Stomach smooth muscle (tissue), 2 donors: ENCODE results near the gene PHEX.

ENCODE experiments used
- H3K27ac ChIP-seq: one replicate; pipeline ENCODE4 v1.7.0; 2013; ENCODE audit warnings: mild to moderate bottlenecking, low read length, inconsistent platforms
- H3K27me3 ChIP-seq, 2 donors: one replicate each; pipeline ENCODE4 v1.7.0; 2013; ENCODE audit warnings: low read length in 2 of 2; ENCODE audit not compliant: insufficient read depth in 2 of 2, control insufficient read depth in 1 of 2
- H3K36me3 ChIP-seq, 2 donors: one replicate each; pipeline ENCODE4 v1.7.0; 2013; ENCODE audit warnings: low read length in 2 of 2; ENCODE audit not compliant: control insufficient read depth in 2 of 2, insufficient read depth in 2 of 2
- H3K4me1 ChIP-seq: one replicate; pipeline ENCODE4 v1.7.0; 2013; ENCODE audit warnings: low read length; ENCODE audit not compliant: control insufficient read depth, insufficient read depth
- H3K4me3 ChIP-seq, 2 donors: one replicate each; pipeline ENCODE4 v1.7.0; 2013; ENCODE audit warnings: low read length in 2 of 2
- H3K9ac ChIP-seq, 2 donors: one replicate each; pipeline ENCODE4 v1.7.0; 2013; ENCODE audit warnings: low read length in 2 of 2, mild to moderate bottlenecking in 1 of 2
- H3K9me3 ChIP-seq, 2 donors: one replicate each; pipeline ENCODE4 v1.7.0; 2013; ENCODE audit warnings: low read length in 2 of 2; ENCODE audit not compliant: control insufficient read depth in 2 of 2
- donor health status: healthy.
- donor health status: Pancreatic carcinoma.

The PHEX gene

DNA sequence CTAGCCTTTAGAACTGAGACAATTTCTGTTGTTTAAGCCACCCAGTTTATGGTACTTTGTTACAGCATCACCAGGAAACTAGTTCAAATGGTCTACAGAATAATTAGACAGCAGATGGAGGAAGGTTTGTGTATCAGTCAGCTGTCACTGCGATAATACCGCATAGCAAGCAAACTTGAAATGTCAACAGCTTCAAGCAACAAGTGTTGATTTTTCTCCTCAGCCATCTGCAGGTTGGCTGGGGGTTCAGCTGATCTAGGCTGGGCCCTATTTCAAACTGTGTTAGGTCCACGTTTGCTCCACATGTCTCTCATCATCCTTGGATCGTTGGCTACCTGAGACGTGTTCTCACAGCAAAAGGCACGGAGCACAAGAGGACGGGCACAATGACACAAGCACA is 19.2 kb upstream of the PHEX start:
- H3K9ac ChIP-seq, result no peak overlapping the region
- no peaks in the 10 kb centered on the region for H3K36me3 ChIP-seq
- peaks cover 0 to 6% of the 10 kb centered on the region in 2 donors for H3K9me3 ChIP-seq
- no peaks in the 10 kb centered on the region for H3K4me1 ChIP-seq
- H3K27ac ChIP-seq, result no peak overlapping the region
- peaks cover 0 to 4% of the 10 kb centered on the region in 2 donors for H3K27me3 ChIP-seq
- no peak overlapping the region for H3K4me3 ChIP-seq

DNA sequence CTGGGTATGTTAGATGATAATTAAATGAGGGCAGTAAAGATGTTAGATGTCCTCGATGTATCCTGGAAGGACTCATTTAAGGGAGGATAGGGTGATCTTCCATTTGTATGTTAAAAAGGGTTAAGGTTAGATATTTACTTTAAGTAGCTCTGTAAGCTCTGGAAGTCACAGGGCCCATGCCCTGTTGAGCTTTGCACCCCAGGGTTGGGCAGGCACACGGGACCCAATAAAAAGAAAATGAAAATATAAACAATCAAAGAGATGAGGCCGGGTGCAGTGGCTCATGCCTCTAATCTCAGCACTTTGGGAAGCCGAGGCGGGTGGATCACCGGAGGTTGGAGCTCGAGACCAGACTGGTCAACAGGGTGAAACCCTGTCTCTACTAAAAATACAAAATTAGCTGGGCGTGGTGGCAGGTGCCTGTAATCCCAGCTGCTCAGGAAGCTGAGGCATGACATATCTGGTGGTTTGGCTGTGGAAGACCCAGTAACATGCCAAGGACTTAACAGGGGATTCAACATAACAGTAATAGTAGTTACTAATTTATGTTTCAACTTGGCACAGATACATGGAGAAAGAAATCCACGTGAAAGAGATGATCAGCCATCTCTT is 16.9 kb upstream of the PHEX start:
- no peaks in the 10 kb centered on the region for H3K36me3 ChIP-seq
- H3K4me3 ChIP-seq, result no peak overlapping the region
- no peak overlapping the region for H3K9ac ChIP-seq
- no peaks in the 10 kb centered on the region for H3K9me3 ChIP-seq
- no peak overlapping the region for H3K27ac ChIP-seq
- H3K27me3 ChIP-seq, result peaks cover 0 to 4% of the 10 kb centered on the region in 2 donors
- no peaks in the 10 kb centered on the region for H3K4me1 ChIP-seq

DNA sequence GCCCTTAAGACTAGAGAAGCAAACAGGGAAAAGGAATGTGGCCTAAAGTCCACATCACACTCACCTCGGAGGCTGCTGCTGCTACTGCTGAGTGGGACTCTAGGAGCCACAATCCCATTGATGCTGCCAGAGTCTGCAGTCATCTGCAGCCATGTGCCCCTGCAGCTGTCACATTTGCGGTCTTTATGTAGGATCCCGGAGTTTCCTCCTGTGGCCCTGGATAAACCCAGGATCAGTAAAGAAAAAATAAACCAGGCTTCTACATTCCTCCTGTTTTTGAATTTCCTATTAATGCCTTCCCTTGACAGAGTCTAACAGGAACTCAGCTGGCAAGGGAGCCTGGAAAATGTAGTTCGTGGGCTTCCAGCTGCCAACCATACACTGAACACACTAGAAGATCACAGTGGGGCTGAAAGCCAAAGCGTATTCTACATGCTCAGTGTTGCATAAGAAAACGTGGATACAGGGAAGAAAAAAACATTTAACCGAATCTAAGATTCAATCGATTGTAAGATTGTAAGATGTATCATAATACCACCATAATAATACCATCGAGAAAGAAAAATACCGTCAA is 10.3 kb upstream of the PHEX start:
- H3K4me1 ChIP-seq, result no peaks in the 10 kb centered on the region
- no peak overlapping the region for H3K4me3 ChIP-seq
- H3K9ac ChIP-seq, result no peak overlapping the region
- H3K36me3 ChIP-seq, result no peaks in the 10 kb centered on the region
- no peaks in the 10 kb centered on the region for H3K27me3 ChIP-seq
- H3K9me3 ChIP-seq, result no peaks in the 10 kb centered on the region
- H3K27ac ChIP-seq, result no peak overlapping the region

DNA sequence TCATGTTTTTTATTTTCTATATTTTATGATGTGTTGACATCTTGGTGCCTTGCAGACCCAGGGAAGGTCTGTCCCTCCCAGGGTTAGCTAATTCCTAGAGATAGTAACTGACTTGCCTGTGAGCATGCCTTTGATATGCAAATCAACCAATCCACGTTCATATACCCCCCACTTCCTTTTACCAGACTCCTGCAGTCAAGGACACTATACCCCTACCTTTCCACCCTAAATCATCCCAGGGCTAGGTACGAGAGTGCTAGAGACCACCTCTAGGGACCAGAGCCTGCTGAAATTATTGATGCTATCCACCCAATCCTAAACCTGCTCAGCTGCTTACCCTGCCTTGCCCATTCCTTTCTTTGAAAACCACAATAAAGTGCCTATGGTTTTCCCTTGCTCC is 7.5 kb upstream of the PHEX start:
- H3K9me3 ChIP-seq, result no peaks in the 10 kb centered on the region
- no peak overlapping the region for H3K27ac ChIP-seq
- no peak overlapping the region for H3K4me3 ChIP-seq
- peaks cover 0 to 2% of the 10 kb centered on the region in 2 donors for H3K27me3 ChIP-seq
- H3K36me3 ChIP-seq, result no peaks in the 10 kb centered on the region
- no peaks in the 10 kb centered on the region for H3K4me1 ChIP-seq
- H3K9ac ChIP-seq, result no peak overlapping the region

DNA sequence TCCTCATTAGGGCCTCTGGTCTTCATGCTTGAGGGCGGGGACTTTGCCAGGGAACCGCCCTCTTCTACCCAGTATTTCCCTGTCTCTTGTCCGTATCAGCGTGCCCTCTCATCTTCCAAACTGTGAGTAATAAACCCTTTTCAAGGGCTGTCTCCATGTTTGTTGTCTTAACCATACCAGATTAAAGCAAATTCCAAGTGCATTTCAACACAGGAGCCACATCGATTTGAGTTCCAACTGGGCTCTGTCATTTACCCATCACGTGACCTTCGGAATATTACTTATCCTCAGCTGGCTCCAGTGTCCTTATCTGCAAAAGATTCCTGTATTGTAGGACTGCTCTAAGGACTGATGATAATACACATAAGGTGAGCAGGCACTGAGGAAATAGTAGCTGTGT is 6.4 kb upstream of the PHEX start:
- no peak overlapping the region for H3K4me3 ChIP-seq

DNA sequence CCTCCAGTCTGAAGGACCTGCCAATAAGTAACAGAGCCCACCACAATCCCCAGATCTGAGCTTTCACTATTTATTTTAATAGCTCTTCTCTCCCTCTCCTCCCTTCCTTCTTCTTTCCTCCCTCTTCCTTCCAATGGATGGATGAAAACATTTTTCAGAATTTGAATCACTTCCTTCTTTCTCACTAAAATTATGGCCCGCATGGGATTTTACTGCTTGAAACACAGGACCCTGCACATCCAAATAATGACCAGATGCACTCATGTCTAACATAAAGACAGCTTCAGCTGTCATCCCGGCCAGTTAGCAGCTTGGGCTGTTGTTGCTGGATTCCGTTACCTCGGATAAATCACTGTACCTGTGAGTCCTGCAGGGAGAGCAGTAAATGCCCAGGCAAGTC is 5.4 kb upstream of the PHEX start:
- H3K27me3 ChIP-seq, result peaks cover 0 to 2% of the 10 kb centered on the region in 2 donors
- H3K4me3 ChIP-seq, result no peak overlapping the region
- no peaks in the 10 kb centered on the region for H3K4me1 ChIP-seq
- no peak overlapping the region for H3K9ac ChIP-seq
- H3K9me3 ChIP-seq, result no peaks in the 10 kb centered on the region
- H3K27ac ChIP-seq, result no peak overlapping the region
- H3K36me3 ChIP-seq, result no peaks in the 10 kb centered on the region

More for the DNA sequence above, 6.4 kb upstream of the PHEX start:
- Histone ChIP-seq H3K4me1 (no peaks in the 10 kb centered on the region), H3K27me3 (peaks cover 0 to 2% of the 10 kb centered on the region in 2 donors), H3K9ac (no peak overlapping the region), H3K9me3 (no peaks in the 10 kb centered on the region), H3K27ac (no peak overlapping the region), H3K36me3 (no peaks in the 10 kb centered on the region)

DNA sequence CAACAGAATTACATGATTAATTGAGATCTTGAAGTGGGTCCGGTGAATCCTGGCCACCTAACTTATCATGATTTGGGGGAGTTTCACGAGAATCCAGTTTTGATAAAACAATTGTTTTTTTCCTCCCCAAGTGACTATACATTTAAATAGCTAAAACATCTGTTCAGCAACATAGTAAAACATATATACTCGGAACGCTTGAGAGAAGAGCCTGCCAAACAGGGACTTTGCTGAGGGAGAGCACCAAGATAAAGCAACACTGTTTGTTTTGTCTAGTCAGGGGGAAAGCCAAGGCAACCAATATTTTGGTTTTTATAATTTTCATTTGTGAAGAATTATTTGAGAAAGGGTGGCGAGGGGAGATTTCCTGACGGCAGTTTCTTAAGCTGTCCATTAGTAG is 381 bp downstream of the PHEX start:
- no peak overlapping the region for H3K4me3 ChIP-seq
- no peaks in the 10 kb centered on the region for H3K36me3 ChIP-seq
- no peak overlapping the region for H3K27ac ChIP-seq
- H3K4me1 ChIP-seq, result no peaks in the 10 kb centered on the region
- H3K27me3 ChIP-seq, result peaks cover 0 to 2% of the 10 kb centered on the region in 2 donors
- no peak overlapping the region for H3K9ac ChIP-seq
- no peaks in the 10 kb centered on the region for H3K9me3 ChIP-seq

DNA sequence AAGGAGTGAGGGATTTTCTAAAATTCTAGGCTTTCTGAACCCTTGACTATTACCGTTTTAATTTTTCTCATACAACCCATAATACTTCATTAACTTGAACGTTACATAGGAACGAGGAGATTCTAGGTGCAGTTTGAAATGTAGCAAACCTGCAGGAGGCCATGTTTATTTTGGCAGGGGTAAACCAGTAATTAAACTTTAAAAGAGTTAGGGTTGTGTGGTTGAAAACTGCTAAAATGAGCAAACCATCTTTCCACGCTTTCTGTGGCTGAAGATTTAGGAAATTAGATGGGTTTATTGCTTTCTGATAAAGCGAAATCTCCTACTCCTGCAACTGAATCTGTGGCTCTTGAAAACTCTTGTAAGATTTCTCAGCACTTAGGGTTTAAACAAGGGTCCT is 1.7 kb downstream of the PHEX start:
- H3K4me3 ChIP-seq, result no peak overlapping the region
- no peaks in the 10 kb centered on the region for H3K4me1 ChIP-seq
- H3K9ac ChIP-seq, result no peak overlapping the region
- peaks cover 0 to 6% of the 10 kb centered on the region in 2 donors for H3K27me3 ChIP-seq
- H3K36me3 ChIP-seq, result no peaks in the 10 kb centered on the region
- no peaks in the 10 kb centered on the region for H3K9me3 ChIP-seq
- no peak overlapping the region for H3K27ac ChIP-seq

DNA sequence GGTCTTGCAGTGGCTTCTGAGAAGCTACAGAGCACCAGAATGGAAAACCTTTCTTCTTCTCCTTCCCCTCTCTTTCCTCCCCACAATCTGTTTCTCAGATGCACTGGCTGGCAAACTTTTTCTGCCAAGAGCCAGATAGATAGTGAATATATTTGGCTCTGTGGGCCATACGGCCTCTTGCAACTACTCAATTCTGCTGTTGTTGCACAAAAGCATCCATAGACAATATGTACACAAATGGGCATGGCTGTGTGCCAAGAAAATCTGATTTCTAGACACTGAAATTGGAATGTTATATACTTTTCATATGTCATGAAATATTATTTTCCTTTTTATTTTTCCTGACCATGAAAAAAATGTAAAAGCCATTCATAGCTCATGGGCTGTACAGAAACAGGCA is 3.1 kb downstream of the PHEX start:
- peaks cover 0 to 8% of the 10 kb centered on the region in 2 donors for H3K27me3 ChIP-seq
- H3K9ac ChIP-seq, result no peak overlapping the region
- H3K36me3 ChIP-seq, result no peaks in the 10 kb centered on the region
- no peak overlapping the region for H3K27ac ChIP-seq
- no peak overlapping the region for H3K4me3 ChIP-seq
- no peaks in the 10 kb centered on the region for H3K4me1 ChIP-seq
- no peaks in the 10 kb centered on the region for H3K9me3 ChIP-seq

DNA sequence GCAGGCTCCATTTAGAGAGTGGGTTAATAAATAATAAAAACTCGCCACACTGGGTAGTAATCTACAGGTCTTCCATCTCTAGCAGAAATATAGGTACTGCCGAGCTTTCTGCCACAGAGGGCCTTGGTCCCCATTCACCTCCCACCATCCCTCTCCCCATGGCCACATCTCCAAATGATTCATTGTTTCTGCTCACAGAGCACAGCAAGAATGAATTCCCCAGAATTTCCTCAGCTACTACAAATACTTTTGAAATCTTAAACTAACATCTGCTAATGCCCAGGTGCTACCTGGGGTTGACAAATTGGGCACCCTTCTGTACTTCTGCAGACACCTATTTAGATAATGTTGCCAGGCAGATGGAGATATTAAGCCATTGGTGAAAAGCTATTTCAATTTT is 5.1 kb downstream of the PHEX start:
- H3K9ac ChIP-seq, result no peak overlapping the region
- H3K4me1 ChIP-seq, result no peaks in the 10 kb centered on the region
- peaks cover 0 to 11% of the 10 kb centered on the region in 2 donors for H3K27me3 ChIP-seq
- H3K9me3 ChIP-seq, result no peaks in the 10 kb centered on the region
- H3K27ac ChIP-seq, result no peak overlapping the region
- H3K36me3 ChIP-seq, result no peaks in the 10 kb centered on the region
- H3K4me3 ChIP-seq, result no peak overlapping the region

DNA sequence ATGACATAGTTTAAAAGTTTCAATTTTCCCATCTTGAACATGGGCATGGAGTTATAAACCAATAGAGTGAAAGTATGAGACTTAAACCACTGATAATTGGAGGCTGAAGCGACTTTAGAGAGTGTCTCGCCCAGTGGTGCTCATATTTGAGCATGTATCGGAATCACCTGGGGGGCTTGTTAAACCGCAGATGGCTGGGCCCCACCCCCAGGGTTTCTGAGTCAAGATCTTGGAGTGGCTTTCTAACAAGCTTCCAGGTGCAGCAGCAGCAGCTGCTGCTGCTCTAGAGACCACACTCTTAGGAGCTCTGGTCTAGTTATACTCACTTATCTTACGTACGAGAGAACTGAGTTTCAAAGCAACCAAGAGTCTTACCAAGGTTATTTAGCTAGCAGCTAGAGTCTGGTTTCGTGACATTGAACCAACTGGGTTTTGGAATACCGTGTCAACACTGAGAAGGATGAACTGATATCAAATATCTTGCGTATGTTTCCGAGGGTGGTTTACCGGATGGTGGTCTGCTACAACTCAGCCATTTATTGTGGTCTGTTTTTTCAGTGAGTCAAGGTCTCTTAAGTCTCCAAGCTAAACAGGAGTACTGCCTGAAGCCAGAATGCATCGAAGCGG is 5.9 kb downstream of the PHEX start:
- Histone ChIP-seq H3K27ac (no peak overlapping the region), H3K9me3 (no peaks in the 10 kb centered on the region), H3K4me3 (no peak overlapping the region), H3K4me1 (no peaks in the 10 kb centered on the region), H3K36me3 (no peaks in the 10 kb centered on the region), H3K27me3 (peaks cover 0 to 11% of the 10 kb centered on the region in 2 donors), H3K9ac (no peak overlapping the region)
